MM.1S (cell line): ENCODE results near the gene PTPRO.

Source experiments
- DNase-seq: peaks from one replicate; pipeline ENCODE4 v3.0.0-alpha.2; 2015
- H2AFZ ChIP-seq: fragments of 300-600 bp; sonication (generic); 2 replicates; pipeline ENCODE4 v1.6.0; 2016; ENCODE audit warnings: antibody characterized with exemption, low read length
- H3F3A ChIP-seq: fragments of 300-600 bp; sonication (generic); 2 replicates; pipeline ENCODE4 v1.6.1; 2016; ENCODE audit warnings: mild to moderate bottlenecking, antibody characterized with exemption, low read length, moderate library complexity, mixed read lengths; ENCODE audit not compliant: insufficient read depth
- H3K27ac ChIP-seq: fragments of 300-600 bp; sonication (generic); 2 replicates; pipeline ENCODE4 v1.5.1; 2016; ENCODE audit warnings: mild to moderate bottlenecking, low read length
- H3K27me3 ChIP-seq: fragments of 300-600 bp; sonication (generic); replicated peaks from 2 replicates; pipeline ENCODE4 v1.6.0; 2016; ENCODE audit warnings: low read length; ENCODE audit not compliant: insufficient read depth
- H3K36me3 ChIP-seq: fragments of 300-600 bp; sonication (generic); replicated peaks from 2 replicates; pipeline ENCODE4 v1.6.1; 2016; ENCODE audit warnings: mild to moderate bottlenecking, low read length, mixed read lengths; ENCODE audit not compliant: insufficient read depth
- H3K4me1 ChIP-seq: fragments of 300-600 bp; sonication (generic); 2 replicates; pipeline ENCODE4 v1.6.1; 2016; ENCODE audit warnings: low read length, mixed read lengths
- H3K4me2 ChIP-seq: fragments of 300-600 bp; sonication (generic); 2 replicates; pipeline ENCODE4 v1.6.0; 2016; ENCODE audit warnings: low read depth, low read length
- H3K4me3 ChIP-seq: fragments of 300-600 bp; sonication (generic); 2 replicates; pipeline ENCODE4 v1.5.1; 2016; ENCODE audit warnings: low read length, mixed read lengths
- H3K79me2 ChIP-seq: fragments of 300-600 bp; sonication (generic); 2 replicates; pipeline ENCODE4 v1.6.1; 2016; ENCODE audit warnings: mixed run types, low read length, mixed read lengths
- H3K9ac ChIP-seq: fragments of 300-600 bp; sonication (generic); 2 replicates; pipeline ENCODE4 v1.6.1; 2016; ENCODE audit warnings: low read length, mixed read lengths
- H3K9me2 ChIP-seq: fragments of 300-600 bp; sonication (generic); replicated peaks from 2 replicates; pipeline ENCODE4 v1.6.1; 2016; ENCODE audit warnings: mild to moderate bottlenecking, low read length, mixed read lengths; ENCODE audit not compliant: insufficient read depth
- H3K9me3 ChIP-seq: fragments of 300-600 bp; sonication (generic); replicated peaks from 2 replicates; pipeline ENCODE4 v1.6.1; 2016; ENCODE audit warnings: mild to moderate bottlenecking, low read length, mixed read lengths; ENCODE audit not compliant: insufficient read depth
- H4K20me1 ChIP-seq: fragments of 300-600 bp; sonication (generic); 2 replicates; pipeline ENCODE4 v1.6.1; 2016; ENCODE audit warnings: mild to moderate bottlenecking, low read length, moderate library complexity, mixed read lengths; ENCODE audit not compliant: insufficient read depth
- CTCF ChIP-seq: fragments of 300-600 bp; sonication (generic); IDR thresholded peaks from 2 replicates; pipeline ENCODE4 v1.5.1; 2016; ENCODE audit warnings: antibody characterized with exemption, low read length, mixed read lengths
- EZH2 ChIP-seq: fragments of 300-600 bp; sonication (generic); optimal IDR thresholded peaks from 2 replicates; pipeline ENCODE3; 2017; ENCODE audit warnings: low read depth, mild to moderate bottlenecking, antibody characterized with exemption, low read length, mixed read lengths
- EZH2phosphoT487 ChIP-seq: fragments of 300-600 bp; sonication (generic); IDR thresholded peaks from 2 replicates; pipeline ENCODE4 v1.6.1; 2018; ENCODE audit warnings: antibody characterized with exemption, low read length

The PTPRO gene

DNA sequence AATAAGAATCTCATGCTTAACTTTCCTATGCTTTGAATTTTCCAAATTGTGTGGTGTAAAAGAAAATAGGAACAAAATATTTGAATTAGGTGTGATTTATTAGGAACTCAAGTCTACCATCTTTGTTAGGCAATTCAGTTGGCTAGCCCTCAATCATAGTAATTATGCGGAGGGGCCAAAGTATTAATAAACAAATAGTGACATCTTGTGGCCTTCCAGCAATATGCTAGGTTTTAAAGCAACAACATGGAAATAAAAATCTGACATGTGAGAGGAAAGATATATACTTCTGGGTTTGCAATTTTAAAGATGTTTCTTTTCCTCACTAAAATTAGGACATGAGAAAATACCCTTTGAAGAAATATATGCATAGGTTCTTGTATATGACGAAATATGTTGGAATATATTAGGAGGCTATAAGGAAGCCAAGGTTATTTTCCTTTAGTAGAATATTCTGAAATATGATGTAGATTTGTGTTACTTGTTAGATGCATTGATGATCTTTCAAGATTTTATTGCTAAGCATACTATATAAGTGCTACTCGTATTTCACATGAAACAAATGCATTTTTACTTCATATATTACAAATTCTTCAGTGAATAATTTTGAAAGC is 200.4 kb downstream of the PTPRO start:
- Histone ChIP-seq H3F3A (0 out of 2 replicates have a peak, but pooled peaks cover 5% of the 10 kb centered on the region), H3K9ac (no peak overlapping the region), H3K4me1 (peaks cover 13% of the 10 kb centered on the region), H3K9me2 (no peaks in the 10 kb centered on the region), H2AFZ (no peak overlapping the region), H3K27ac (no peak overlapping the region), H3K4me2 (no peak overlapping the region), H3K9me3 (no peaks in the 10 kb centered on the region), H3K27me3 (no peaks in the 10 kb centered on the region), H3K79me2 (no peaks in the 10 kb centered on the region), H3K4me3 (no peak overlapping the region), H3K36me3 (no peaks in the 10 kb centered on the region), H4K20me1 (no peaks in the 10 kb centered on the region)
- peak; percentile 65 for DNase-seq
- TF ChIP-seq EZH2: no peak
- peak; percentile 68 for TF ChIP-seq CTCF
- TF ChIP-seq EZH2phosphoT487: no peak

GRCh38 chr12:15525441-15525840 is 203.1 kb downstream of the PTPRO start:
- Histone ChIP-seq H3K4me3 (no peak overlapping the region), H3K9ac (no peak overlapping the region), H3K27me3 (no peaks in the 10 kb centered on the region), H2AFZ (0 out of 2 replicates have a peak overlapping the region, but pooled peaks have one; percentile 21), H3K79me2 (no peaks in the 10 kb centered on the region), H3K27ac (no peak overlapping the region), H3K4me1 (peaks cover 10% of the 10 kb centered on the region), H3K36me3 (no peaks in the 10 kb centered on the region), H4K20me1 (no peaks in the 10 kb centered on the region), H3F3A (0 out of 2 replicates have a peak, but pooled peaks cover 5% of the 10 kb centered on the region), H3K4me2 (peak overlapping the region; percentile 46; the same call in 1 of the 2 replicates), H3K9me2 (no peaks in the 10 kb centered on the region), H3K9me3 (no peaks in the 10 kb centered on the region)
- DNase-seq: no peak
- TF ChIP-seq EZH2: no peak
- no peak for TF ChIP-seq CTCF
- TF ChIP-seq EZH2phosphoT487: no peak

DNA sequence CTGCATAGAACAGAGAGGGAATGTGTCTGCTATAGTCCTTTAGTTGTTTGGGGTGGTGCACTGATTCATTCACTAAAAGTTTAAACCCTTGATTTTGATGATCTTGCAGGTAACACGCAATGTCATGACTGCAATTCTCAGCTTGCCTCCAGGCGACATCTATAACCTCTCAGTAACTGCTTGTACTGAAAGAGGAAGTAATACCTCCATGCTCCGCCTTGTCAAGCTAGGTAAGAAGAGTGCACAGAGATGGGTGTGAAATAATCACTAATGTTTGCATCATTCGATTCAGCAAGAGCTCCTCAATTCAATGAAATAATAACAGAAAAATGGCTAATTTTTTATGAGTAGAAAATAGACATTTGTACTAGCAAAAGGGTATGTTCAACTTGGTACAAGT is 203.7 kb downstream of the PTPRO start:
- 0 out of 2 replicates have a peak, but pooled peaks cover 5% of the 10 kb centered on the region for H3F3A ChIP-seq
- no peak for TF ChIP-seq EZH2phosphoT487
- peak; percentile 31 for TF ChIP-seq CTCF
- H3K9ac ChIP-seq: no peak overlapping the region; the same call in 1 of the 2 replicates
- H3K27ac ChIP-seq: peak overlapping the region; percentile 16; the same call in 1 of the 2 replicates
- H4K20me1 ChIP-seq: no peaks in the 10 kb centered on the region
- no peaks in the 10 kb centered on the region for H3K9me2 ChIP-seq
- no peaks in the 10 kb centered on the region for H3K79me2 ChIP-seq
- peak overlapping the region; percentile 29; the same call in 1 of the 2 replicates for H2AFZ ChIP-seq
- no peaks in the 10 kb centered on the region for H3K36me3 ChIP-seq
- DNase-seq: peak; percentile 83
- H3K9me3 ChIP-seq: no peaks in the 10 kb centered on the region
- no peaks in the 10 kb centered on the region for H3K27me3 ChIP-seq
- H3K4me1 ChIP-seq: peaks cover 10% of the 10 kb centered on the region
- peak overlapping the region; percentile 46; the same call in 1 of the 2 replicates for H3K4me2 ChIP-seq
- H3K4me3 ChIP-seq: peak overlapping the region; percentile 32; the same call in 1 of the 2 replicates
